ENCODE results near the gene NOC2L.

DNA sequence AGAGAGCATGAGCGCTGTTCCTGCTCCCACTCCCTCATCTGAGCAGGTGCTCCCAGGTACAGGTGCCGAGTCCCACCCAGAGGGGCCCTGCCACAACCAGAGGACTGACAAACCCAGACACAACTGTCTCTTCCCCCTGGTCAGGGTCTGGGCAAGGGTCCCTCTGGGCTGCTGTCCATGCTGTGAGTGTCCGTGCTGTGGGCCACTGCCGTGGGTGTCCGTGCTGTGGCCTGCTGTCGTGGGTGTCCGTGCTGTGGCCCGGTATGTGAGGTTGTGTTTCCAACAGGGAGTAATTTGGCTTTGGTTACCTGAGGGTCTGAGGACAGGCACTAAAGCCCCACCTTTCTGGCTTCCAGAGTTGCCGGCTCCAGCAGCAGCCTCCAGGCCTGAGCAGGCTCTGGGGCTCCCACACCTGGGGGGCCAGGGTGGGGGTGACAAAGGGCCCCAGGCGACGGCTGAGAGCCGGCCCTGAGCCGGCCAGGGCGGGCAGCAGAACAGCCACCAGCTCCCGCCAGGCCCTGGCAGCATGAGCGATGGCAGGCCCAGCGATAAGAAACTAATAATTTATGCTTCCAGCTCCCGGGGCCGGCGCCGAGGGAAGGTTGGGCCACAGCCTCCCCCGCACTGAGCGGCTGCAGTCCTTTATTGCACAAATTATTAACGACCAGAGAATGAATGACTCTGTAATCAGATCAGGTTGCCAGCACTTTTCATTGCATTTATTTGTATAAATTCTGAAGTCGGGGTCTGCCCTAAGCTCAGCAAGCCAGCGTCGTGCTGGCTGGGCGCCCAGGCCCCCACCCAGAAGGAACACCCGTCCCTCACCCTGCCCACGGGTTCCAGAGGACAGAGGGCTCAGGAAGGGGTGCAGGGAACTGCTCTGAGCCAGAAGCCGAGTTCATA, 42.6 kb downstream of the NOC2L start:
- TF ChIP-seq, protein P1, sequence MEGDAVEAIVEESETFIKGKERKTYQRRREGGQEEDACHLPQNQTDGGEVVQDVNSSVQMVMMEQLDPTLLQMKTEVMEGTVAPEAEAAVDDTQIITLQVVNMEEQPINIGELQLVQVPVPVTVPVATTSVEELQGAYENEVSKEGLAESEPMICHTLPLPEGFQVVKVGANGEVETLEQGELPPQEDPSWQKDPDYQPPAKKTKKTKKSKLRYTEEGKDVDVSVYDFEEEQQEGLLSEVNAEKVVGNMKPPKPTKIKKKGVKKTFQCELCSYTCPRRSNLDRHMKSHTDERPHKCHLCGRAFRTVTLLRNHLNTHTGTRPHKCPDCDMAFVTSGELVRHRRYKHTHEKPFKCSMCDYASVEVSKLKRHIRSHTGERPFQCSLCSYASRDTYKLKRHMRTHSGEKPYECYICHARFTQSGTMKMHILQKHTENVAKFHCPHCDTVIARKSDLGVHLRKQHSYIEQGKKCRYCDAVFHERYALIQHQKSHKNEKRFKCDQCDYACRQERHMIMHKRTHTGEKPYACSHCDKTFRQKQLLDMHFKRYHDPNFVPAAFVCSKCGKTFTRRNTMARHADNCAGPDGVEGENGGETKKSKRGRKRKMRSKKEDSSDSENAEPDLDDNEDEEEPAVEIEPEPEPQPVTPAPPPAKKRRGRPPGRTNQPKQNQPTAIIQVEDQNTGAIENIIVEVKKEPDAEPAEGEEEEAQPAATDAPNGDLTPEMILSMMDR (IDR thresholded peaks at IDR 0.05), result no peak
- TF ChIP-seq POLR2A (IDR thresholded peaks at IDR 0.05), result no peak

Measured in thyroid gland (tissue), 4 donors.